VCaP (cell line): ENCODE measurements around the gene C19orf25.

Source experiments
- H3K27ac ChIP-seq: fragments of 450-650 bp; 2 replicates; pipeline ENCODE4 v1.5.1; 2017
- CTCF ChIP-seq: fragments of 450-650 bp; conservative IDR thresholded peaks from 2 replicates; pipeline ENCODE4 v1.5.1; 2017; ENCODE audit warnings: mild to moderate bottlenecking, moderate library complexity

The C19orf25 gene

DNA sequence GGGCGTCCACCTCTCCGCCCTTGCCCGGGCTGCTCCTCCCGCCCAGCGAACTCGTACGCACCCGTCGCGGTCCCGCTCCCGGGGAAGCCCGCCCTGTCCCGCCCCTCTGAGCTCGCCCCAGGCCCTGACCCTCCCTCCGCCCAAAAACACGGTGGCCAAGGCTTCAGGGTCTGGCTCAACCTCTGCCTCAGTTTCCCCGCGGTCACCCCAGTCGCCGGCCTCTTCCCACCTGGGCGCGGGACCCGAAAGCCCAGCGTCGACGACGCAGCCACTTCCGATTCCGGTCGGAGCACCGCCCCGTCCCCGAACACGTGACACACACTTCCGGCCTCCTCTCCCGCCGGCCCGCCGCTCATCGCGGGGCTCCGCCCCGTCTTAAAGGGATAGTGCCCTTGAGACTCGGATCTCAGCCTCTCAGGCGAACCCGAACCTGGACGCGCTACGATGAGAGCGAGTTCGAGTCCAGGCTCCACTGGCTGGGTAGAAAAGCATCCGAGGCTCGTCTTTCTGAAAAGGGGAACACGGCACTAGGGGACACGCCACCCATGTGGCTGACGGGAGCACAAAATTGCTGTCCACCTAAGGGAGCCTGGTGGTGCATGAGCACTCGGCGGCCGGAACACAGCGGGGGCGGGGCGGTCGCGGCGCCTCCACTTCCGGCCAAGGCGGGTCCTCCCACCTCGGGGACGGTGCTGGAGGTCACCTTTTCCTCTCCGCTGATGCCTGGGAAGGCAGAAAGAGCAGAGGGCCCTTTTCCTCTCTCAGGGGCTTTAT lies at the start of gene C19orf25:
C19orf25 (minus strand) TSS at position 282 of the 774 bp plus-strand sequence. CDS start 312 bp downstream, outside the sequence.
- no peak for TF ChIP-seq CTCF
- peak within 1 kb of the TSS; percentile 61 for H3K27ac ChIP-seq

DNA sequence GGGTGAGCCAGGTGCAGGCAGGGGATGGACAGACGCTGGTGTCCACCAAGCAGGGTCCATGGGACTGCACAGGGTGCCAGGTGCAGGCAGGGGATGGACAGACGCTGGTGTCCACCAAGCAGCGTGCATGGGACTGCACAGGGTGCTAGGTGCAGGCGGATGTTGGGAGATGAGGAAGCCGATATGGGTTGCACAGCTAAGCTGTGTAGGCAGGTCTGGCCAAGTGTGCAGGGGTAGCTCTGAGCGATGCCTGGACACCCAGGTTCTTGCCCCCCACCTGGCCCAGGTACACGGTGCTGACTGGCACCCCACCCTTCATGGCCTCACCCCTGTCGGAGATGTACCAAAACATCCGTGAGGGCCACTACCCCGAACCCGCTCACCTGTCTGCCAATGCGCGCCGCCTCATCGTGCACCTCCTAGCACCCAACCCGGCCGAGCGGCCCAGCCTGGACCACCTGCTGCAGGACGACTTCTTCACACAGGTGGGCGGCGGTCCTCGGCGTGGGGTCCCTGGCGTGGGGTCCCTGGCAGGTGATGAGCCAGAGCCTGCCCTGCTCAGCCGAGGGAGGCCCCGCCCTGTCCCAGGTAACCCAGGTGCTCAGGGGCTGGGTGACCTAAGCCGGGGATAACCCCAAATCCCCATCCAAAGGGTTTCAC lies 48.8 kb upstream of the C19orf25 start:
- no peak for TF ChIP-seq CTCF
- H3K27ac ChIP-seq: no peak overlapping the region

- TF ChIP-seq CTCF: no peak
- no peak overlapping the region for H3K27ac ChIP-seq
These were observed 48.1 kb upstream of the C19orf25 start for GRCh38 chr19:1526979-1527649.

- no peak overlapping the region for H3K27ac ChIP-seq
These were observed 47.2 kb upstream of the C19orf25 start for GRCh38 chr19:1526066-1526778.

DNA sequence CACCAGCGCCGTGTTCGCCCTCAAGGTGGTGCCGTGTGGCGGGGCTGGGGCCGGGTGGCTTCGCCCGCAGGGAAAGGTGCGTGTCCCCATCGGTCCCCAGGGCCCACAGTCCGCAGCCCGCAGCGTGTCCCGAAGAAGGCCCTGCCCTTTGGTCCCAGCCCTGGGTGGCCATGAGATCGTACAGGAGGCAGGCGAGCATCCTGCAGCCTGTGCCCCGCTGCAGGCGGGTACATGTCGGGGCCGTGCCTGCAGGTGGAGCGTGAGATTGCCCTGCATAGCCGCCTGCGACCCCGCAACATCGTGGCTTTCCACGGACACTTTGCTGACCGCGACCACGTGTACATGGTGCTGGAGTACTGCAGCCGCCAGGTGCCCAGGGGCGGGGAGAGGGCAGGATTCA lies 46.3 kb upstream of the C19orf25 start:
- TF ChIP-seq CTCF: no peak
- no peak overlapping the region for H3K27ac ChIP-seq

More at GRCh38 chr19:1526066-1526778, 47.2 kb upstream of the C19orf25 start:
- TF ChIP-seq CTCF: no peak

DNA sequence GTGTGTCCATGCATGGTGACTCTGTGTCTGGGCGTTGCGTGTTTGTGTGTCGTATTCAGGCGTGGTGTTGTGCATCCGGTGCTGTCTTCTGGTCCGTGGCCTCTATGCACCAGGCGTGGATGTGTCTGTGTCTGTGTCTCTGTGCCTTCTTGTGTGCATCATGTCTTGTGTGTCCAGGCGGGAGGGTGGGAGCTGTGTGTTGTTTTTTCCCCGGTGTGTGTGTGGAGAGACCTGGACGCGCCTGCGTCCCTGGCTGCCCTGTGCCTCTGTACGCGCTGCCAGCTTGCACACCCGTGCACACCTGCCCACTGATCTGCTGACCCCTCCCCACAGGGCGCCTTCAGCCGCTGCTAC lies 45.9 kb upstream of the C19orf25 start:
- no peak overlapping the region for H3K27ac ChIP-seq
- no peak for TF ChIP-seq CTCF
